ENCODE results near the gene FIS1.
A peak's percentile ranks its signal among the peaks of the same experiment; 100 is the strongest.

The FIS1 gene

GRCh38 chr7:101251871-101252659, 7.2 kb upstream of the FIS1 start:
- Histone ChIP-seq H3K27me3 (ENCODE audit: insufficient read depth, poor library complexity, severe bottlenecking) (no peaks in the 10 kb centered on the region), H3K27ac (ENCODE audit: poor library complexity, severe bottlenecking) (peak overlapping the region; percentile 12), H3K4me3 (ENCODE audit: severe bottlenecking) (peak overlapping the region; percentile 57), H3K4me1 (ENCODE audit: insufficient read depth, poor library complexity, severe bottlenecking) (no peaks in the 10 kb centered on the region), H3K36me3 (ENCODE audit: low read depth) (peaks cover 14% of the 10 kb centered on the region), H3K9me3 (ENCODE audit: severe bottlenecking) (no peaks in the 10 kb centered on the region)
- TF ChIP-seq CTCF (IDR thresholded peaks at IDR 0.05; ENCODE audit: poor library complexity, severe bottlenecking) = no peak
- DNase-seq (ENCODE audit: low spot score) = peak; percentile 98
- peak; percentile 100 for ATAC-seq (ENCODE audit: low read depth)

- Histone ChIP-seq H3K27ac (ENCODE audit: poor library complexity, severe bottlenecking) (no peak overlapping the region), H3K4me3 (ENCODE audit: severe bottlenecking) (no peak overlapping the region), H3K9me3 (ENCODE audit: severe bottlenecking) (no peaks in the 10 kb centered on the region), H3K27me3 (ENCODE audit: insufficient read depth, poor library complexity, severe bottlenecking) (no peaks in the 10 kb centered on the region), H3K36me3 (ENCODE audit: low read depth) (peaks cover 18% of the 10 kb centered on the region), H3K4me1 (ENCODE audit: insufficient read depth, poor library complexity, severe bottlenecking) (no peaks in the 10 kb centered on the region)
- DNase-seq (ENCODE audit: low spot score) (no peak), ATAC-seq (ENCODE audit: low read depth) (no peak)
- TF ChIP-seq CTCF (IDR thresholded peaks at IDR 0.05; ENCODE audit: poor library complexity, severe bottlenecking) = no peak
These were observed 5.4 kb upstream of the FIS1 start for GRCh38 chr7:101250324-101250723.

GRCh38 chr7:101248276-101248675, 3.4 kb upstream of the FIS1 start:
- Histone ChIP-seq H3K4me3 (ENCODE audit: severe bottlenecking) (no peak overlapping the region), H3K9me3 (ENCODE audit: severe bottlenecking) (no peaks in the 10 kb centered on the region), H3K27me3 (ENCODE audit: insufficient read depth, poor library complexity, severe bottlenecking) (no peaks in the 10 kb centered on the region), H3K27ac (ENCODE audit: poor library complexity, severe bottlenecking) (no peak overlapping the region), H3K4me1 (ENCODE audit: insufficient read depth, poor library complexity, severe bottlenecking) (peaks cover 3% of the 10 kb centered on the region), H3K36me3 (ENCODE audit: low read depth) (peaks cover 18% of the 10 kb centered on the region)
- DNase-seq (ENCODE audit: low spot score) (no peak), ATAC-seq (ENCODE audit: low read depth) (no peak)
- TF ChIP-seq CTCF (IDR thresholded peaks at IDR 0.05; ENCODE audit: poor library complexity, severe bottlenecking) = no peak

- Histone ChIP-seq H3K36me3 (ENCODE audit: low read depth) (peaks cover 31% of the 10 kb centered on the region), H3K27me3 (ENCODE audit: insufficient read depth, poor library complexity, severe bottlenecking) (no peaks in the 10 kb centered on the region), H3K9me3 (ENCODE audit: severe bottlenecking) (no peaks in the 10 kb centered on the region), H3K27ac (ENCODE audit: poor library complexity, severe bottlenecking) (peak overlapping the region; percentile 70), H3K4me1 (ENCODE audit: insufficient read depth, poor library complexity, severe bottlenecking) (peaks cover 6% of the 10 kb centered on the region), H3K4me3 (ENCODE audit: severe bottlenecking) (peak overlapping the region; percentile 78)
- no peak for ATAC-seq (ENCODE audit: low read depth)
- TF ChIP-seq CTCF (IDR thresholded peaks at IDR 0.05; ENCODE audit: poor library complexity, severe bottlenecking) = no peak
- DNase-seq (ENCODE audit: low spot score) = no peak
These were observed 327 bp upstream of the FIS1 start for GRCh38 chr7:101245147-101245668.
